Measurements from ENCODE around the gene LRMDA.

LRMDA gene

DNA sequence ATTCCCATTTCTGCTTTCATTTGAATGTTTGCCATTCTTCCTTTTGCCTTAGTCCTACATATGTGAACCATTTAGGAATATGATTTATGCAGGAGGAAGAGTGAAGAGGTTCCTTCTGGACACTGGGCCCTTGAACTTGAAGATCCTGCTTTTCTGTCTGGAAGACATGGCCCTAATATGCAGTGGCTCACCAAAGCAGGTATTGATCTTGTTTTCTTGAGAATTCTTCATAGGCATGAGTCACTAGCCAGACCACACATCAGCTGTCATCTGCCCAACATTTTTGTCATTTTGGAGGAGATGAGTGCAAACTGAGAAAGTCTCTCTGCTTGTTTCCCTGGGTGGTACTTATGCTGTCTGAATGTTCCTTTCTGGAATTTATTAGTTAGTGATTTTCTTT, 382.6 kb downstream of the LRMDA start:
- no peak overlapping the region for H3K4me2 ChIP-seq (ENCODE audit: low read depth, low read length, poor library complexity, severe bottlenecking)
- no peaks in the 10 kb centered on the region for H3K27me3 ChIP-seq (ENCODE audit: insufficient read depth, low read length, poor library complexity, severe bottlenecking)
- H3K9me3 ChIP-seq (ENCODE audit: insufficient read depth, low read depth, low read length): no peaks in the 10 kb centered on the region
- no peaks in the 10 kb centered on the region for H3K9me2 ChIP-seq (replicated peaks; ENCODE audit: low read depth, low read length)
- no peaks in the 10 kb centered on the region for H3K36me3 ChIP-seq (ENCODE audit: insufficient read depth, low read length)
- H4K20me1 ChIP-seq (ENCODE audit: insufficient read depth, low read length, poor library complexity, severe bottlenecking): no peaks in the 10 kb centered on the region
- no peak overlapping the region for H3K9ac ChIP-seq (ENCODE audit: low read depth, low read length, poor library complexity, severe bottlenecking)
- no peaks in the 10 kb centered on the region for H3K79me2 ChIP-seq (ENCODE audit: insufficient read depth, low read length)
- TF ChIP-seq EZH2phosphoT487 (IDR thresholded peaks at IDR 0.05; ENCODE audit: borderline replicate concordance): no peak
- TF ChIP-seq, protein P1, sequence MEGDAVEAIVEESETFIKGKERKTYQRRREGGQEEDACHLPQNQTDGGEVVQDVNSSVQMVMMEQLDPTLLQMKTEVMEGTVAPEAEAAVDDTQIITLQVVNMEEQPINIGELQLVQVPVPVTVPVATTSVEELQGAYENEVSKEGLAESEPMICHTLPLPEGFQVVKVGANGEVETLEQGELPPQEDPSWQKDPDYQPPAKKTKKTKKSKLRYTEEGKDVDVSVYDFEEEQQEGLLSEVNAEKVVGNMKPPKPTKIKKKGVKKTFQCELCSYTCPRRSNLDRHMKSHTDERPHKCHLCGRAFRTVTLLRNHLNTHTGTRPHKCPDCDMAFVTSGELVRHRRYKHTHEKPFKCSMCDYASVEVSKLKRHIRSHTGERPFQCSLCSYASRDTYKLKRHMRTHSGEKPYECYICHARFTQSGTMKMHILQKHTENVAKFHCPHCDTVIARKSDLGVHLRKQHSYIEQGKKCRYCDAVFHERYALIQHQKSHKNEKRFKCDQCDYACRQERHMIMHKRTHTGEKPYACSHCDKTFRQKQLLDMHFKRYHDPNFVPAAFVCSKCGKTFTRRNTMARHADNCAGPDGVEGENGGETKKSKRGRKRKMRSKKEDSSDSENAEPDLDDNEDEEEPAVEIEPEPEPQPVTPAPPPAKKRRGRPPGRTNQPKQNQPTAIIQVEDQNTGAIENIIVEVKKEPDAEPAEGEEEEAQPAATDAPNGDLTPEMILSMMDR (conservative IDR thresholded peaks at IDR 0.05; ENCODE audit: low read length): no peak
- no peaks in the 10 kb centered on the region for H3F3A ChIP-seq (ENCODE audit: low read depth)
- H3K4me1 ChIP-seq (ENCODE audit: insufficient read depth, low read length, poor library complexity, severe bottlenecking): no peaks in the 10 kb centered on the region
- no peak overlapping the region for H3K4me3 ChIP-seq (ENCODE audit: low read length, poor library complexity, severe bottlenecking)
- no peak overlapping the region for H2AFZ ChIP-seq (ENCODE audit: low read length)

DNA sequence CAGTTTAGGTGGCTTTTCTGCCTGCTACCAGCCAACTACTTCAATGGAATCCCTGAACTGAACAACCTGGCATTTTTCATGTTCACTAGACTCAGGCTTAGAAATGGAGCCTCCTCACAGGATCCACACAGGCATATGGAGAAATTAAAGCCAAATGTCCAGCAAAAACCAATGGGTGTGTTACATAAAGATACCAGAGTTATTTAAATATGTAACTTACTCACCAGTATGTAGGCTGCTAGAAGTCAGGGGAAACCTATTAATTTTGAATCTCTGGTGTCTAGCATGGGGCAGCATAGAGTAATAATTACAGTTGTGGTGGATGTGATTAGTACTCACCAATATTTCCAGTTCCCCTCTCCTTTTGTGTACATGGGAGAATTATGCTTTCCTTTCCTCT, 383.6 kb downstream of the LRMDA start:
- Histone ChIP-seq H3K4me2 (ENCODE audit: low read depth, low read length, poor library complexity, severe bottlenecking) (no peak overlapping the region), H3K9ac (ENCODE audit: low read depth, low read length, poor library complexity, severe bottlenecking) (no peak overlapping the region), H3K9me2 (replicated peaks; ENCODE audit: low read depth, low read length) (no peaks in the 10 kb centered on the region), H3K9me3 (ENCODE audit: insufficient read depth, low read depth, low read length) (no peaks in the 10 kb centered on the region), H3K4me1 (ENCODE audit: insufficient read depth, low read length, poor library complexity, severe bottlenecking) (no peaks in the 10 kb centered on the region), H4K20me1 (ENCODE audit: insufficient read depth, low read length, poor library complexity, severe bottlenecking) (no peaks in the 10 kb centered on the region), H3F3A (ENCODE audit: low read depth) (no peaks in the 10 kb centered on the region), H3K79me2 (ENCODE audit: insufficient read depth, low read length) (no peaks in the 10 kb centered on the region), H2AFZ (ENCODE audit: low read length) (no peak overlapping the region), H3K36me3 (ENCODE audit: insufficient read depth, low read length) (no peaks in the 10 kb centered on the region), H3K27me3 (ENCODE audit: insufficient read depth, low read length, poor library complexity, severe bottlenecking) (no peaks in the 10 kb centered on the region), H3K4me3 (ENCODE audit: low read length, poor library complexity, severe bottlenecking) (no peak overlapping the region)
- TF ChIP-seq, protein P1 (conservative IDR thresholded peaks at IDR 0.05; ENCODE audit: low read length): no peak
- TF ChIP-seq EZH2phosphoT487 (IDR thresholded peaks at IDR 0.05; ENCODE audit: borderline replicate concordance): no peak

DNA sequence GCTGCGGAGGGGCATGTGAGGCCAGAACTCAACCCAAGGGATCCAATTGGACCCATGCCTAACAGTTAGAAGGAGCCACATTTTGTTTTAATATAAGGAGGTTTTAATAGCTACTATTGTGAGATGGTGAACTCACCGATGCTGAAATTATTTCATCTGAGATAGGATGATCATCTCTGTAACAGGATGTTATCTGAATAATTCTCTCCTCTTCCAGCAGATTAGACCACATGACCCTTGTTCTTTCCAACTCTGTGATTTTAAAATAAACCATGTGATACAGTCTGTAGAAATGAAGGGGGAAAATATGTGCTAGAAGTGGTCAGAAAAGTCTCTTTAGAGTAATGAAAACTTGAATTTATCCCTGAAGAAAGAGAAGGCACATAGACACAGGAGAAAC, 385.8 kb downstream of the LRMDA start:
- H3K9ac ChIP-seq (ENCODE audit: low read depth, low read length, poor library complexity, severe bottlenecking): no peak overlapping the region
- no peak overlapping the region for H3K4me3 ChIP-seq (ENCODE audit: low read length, poor library complexity, severe bottlenecking)
- H3K36me3 ChIP-seq (ENCODE audit: insufficient read depth, low read length): no peaks in the 10 kb centered on the region
- H3K4me1 ChIP-seq (ENCODE audit: insufficient read depth, low read length, poor library complexity, severe bottlenecking): no peaks in the 10 kb centered on the region
- H3F3A ChIP-seq (ENCODE audit: low read depth): no peaks in the 10 kb centered on the region
- H3K9me2 ChIP-seq (replicated peaks; ENCODE audit: low read depth, low read length): no peaks in the 10 kb centered on the region
- no peak overlapping the region for H3K4me2 ChIP-seq (ENCODE audit: low read depth, low read length, poor library complexity, severe bottlenecking)
- H3K9me3 ChIP-seq (ENCODE audit: insufficient read depth, low read depth, low read length): no peaks in the 10 kb centered on the region
- TF ChIP-seq, protein P1 (conservative IDR thresholded peaks at IDR 0.05; ENCODE audit: low read length): no peak
- no peak for TF ChIP-seq EZH2phosphoT487 (IDR thresholded peaks at IDR 0.05; ENCODE audit: borderline replicate concordance)
- H3K79me2 ChIP-seq (ENCODE audit: insufficient read depth, low read length): no peaks in the 10 kb centered on the region
- no peaks in the 10 kb centered on the region for H3K27me3 ChIP-seq (ENCODE audit: insufficient read depth, low read length, poor library complexity, severe bottlenecking)
- no peak overlapping the region for H2AFZ ChIP-seq (ENCODE audit: low read length)
- no peaks in the 10 kb centered on the region for H4K20me1 ChIP-seq (ENCODE audit: insufficient read depth, low read length, poor library complexity, severe bottlenecking)

All from Loucy (cell line).